ENCODE results near the gene PSD.

DNA sequence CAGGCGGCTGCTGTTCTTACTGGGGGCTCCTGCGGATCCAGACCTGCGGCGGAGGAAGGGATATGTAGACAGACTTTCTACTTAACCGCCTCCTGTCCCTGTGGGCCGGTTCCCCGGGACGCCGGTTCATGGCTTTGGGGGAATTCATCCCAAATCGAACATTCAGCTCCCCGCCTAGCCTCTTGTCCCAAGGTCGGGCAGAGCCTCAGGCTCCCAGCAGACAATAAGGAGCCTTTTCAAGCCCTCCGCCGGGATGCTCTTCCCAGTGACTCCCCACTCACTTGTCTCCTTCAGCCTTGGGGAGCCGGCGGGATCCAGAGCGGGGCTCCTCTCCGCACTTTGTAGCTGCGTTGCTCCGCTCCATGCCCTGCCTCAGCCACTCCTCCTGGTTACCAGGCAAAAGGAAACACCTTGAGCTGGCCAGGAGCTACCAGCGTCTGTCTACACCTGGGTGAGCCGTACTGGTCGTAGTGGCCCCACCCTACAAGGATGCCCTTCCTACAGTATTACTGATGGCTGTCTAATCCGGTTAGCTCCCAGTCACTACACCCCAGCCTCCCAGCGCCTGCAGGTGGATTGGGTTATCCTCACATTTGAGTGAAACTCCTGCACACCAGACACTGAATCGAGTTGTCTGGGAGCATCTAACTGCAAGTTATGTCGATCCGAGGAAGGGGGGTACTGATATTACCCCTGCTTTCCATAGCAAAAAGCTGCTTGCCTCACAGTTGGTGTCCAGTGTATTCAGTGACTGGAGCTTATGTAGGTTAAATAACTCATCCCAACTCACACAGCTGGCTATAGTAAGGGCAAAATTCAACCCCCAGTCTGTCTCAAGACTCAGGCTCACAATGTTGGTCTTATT is 32.8 kb upstream of the PSD start, which contains the start of gene C10orf95:
- TF ChIP-seq STAG1 (CRISPR knock-in tag; IDR thresholded peaks at IDR 0.05; ENCODE audit: borderline replicate concordance) = no peak
- TF ChIP-seq ATF1 (CRISPR knock-in tag; IDR thresholded peaks at IDR 0.05) = no peak
- TF ChIP-seq ATF1 (tag; IDR thresholded peaks at IDR 0.05) = no peak
